IMR-90 (cell line): ENCODE measurements around the gene SPTBN5. TPM values are rescaled to one million over a fixed set of nuclear protein-coding genes. Genes with fewer than 3 reads are reported as not detected.

ENCODE experiments used
- ATAC-seq: fragments of 200-7000 bp; cut with Tn5 transposase; 2 replicates; pipeline ENCODE4 v1.9.1; 2020; ENCODE audit warnings: low read depth, mild to moderate bottlenecking, moderate library complexity
- BruUV-seq: library from RNA; stranded (reverse); fragments of 400-500 nt; replicated peaks from 2 replicates; lab custom pipeline; 2021; lab: Mats Ljungman, UMichigan
- CTCF ChIA-PET: fragments of 300-600 bp; formaldehyde crosslinking; extraction: SDS; loops from one replicate; lab custom pipeline; 2021; ENCODE audit warnings: antibody characterized with exemption; lab: Yijun Ruan, JAX
- POLR2A ChIA-PET: fragments of 300-600 bp; sonication (Branson Sonifier 250); formaldehyde crosslinking; loops from one replicate; lab custom pipeline; 2022; ENCODE audit warnings: antibody characterized with exemption; ENCODE audit not compliant: unreplicated experiment; lab: Charles Lee
- DNase-seq: peaks from one replicate; pipeline ENCODE4 v3.0.0; 2013
- H2AFZ ChIP-seq: replicated peaks from 2 replicates; pipeline ENCODE3; 2013; ENCODE audit warnings: low read length, mild to moderate bottlenecking; ENCODE audit not compliant: poor library complexity
- H2AK5ac ChIP-seq: 2 replicates; pipeline ENCODE4 v1.6.1; 2013; ENCODE audit warnings: low read depth, low read length, inconsistent platforms
- H2AK9ac ChIP-seq: replicated peaks from 2 replicates; pipeline ENCODE3; 2013; ENCODE audit warnings: mild to moderate bottlenecking, low read depth, low read length, moderate library complexity; ENCODE audit not compliant: poor library complexity
- H2BK120ac ChIP-seq: 2 replicates; pipeline ENCODE4 v1.6.1; 2013; ENCODE audit warnings: low read depth, low read length, inconsistent platforms
- H2BK15ac ChIP-seq: 3 replicates; pipeline ENCODE4 v1.6.1; 2013; ENCODE audit warnings: low read depth, low read length, inconsistent platforms
- H2BK20ac ChIP-seq: 2 replicates; pipeline ENCODE4 v1.6.1; 2013; ENCODE audit warnings: low read depth, mild to moderate bottlenecking, inconsistent platforms, low read length, moderate library complexity
- H2BK5ac ChIP-seq: 2 replicates; pipeline ENCODE4 v1.6.1; 2013; ENCODE audit warnings: mild to moderate bottlenecking, low read depth, low read length, inconsistent platforms; ENCODE audit not compliant: poor library complexity, severe bottlenecking
- H3K14ac ChIP-seq: replicated peaks from 2 replicates; pipeline ENCODE4 v1.6.1; 2013; ENCODE audit warnings: low read depth, low read length, inconsistent platforms
- H3K18ac ChIP-seq: 2 replicates; pipeline ENCODE4 v1.6.1; 2013; ENCODE audit warnings: low read depth, low read length, control low read depth
- H3K23ac ChIP-seq: 2 replicates; pipeline ENCODE4 v1.6.1; 2013; ENCODE audit warnings: low read depth, low read length, inconsistent platforms
- H3K27ac ChIP-seq: 2 replicates; pipeline ENCODE4 v1.5.1; 2013; ENCODE audit warnings: mild to moderate bottlenecking, control low read depth, low read length; ENCODE audit not compliant: insufficient read depth
- H3K27me3 ChIP-seq: 2 replicates; pipeline ENCODE4 v1.6.1; 2013; ENCODE audit warnings: low read length; ENCODE audit not compliant: control insufficient read depth, insufficient read depth
- H3K36me3 ChIP-seq: 2 replicates; pipeline ENCODE4 v1.6.1; 2013; ENCODE audit warnings: low read length, mixed read lengths; ENCODE audit not compliant: control insufficient read depth, insufficient read depth
- H3K4ac ChIP-seq: 2 replicates; pipeline ENCODE4 v1.6.1; 2013; ENCODE audit warnings: low read depth, low read length, inconsistent platforms
- H3K4me1 ChIP-seq: 2 replicates; pipeline ENCODE4 v1.6.1; 2013; ENCODE audit warnings: low read length, mixed read lengths; ENCODE audit not compliant: control insufficient read depth, insufficient read depth
- H3K4me2 ChIP-seq: 2 replicates; pipeline ENCODE4 v1.6.1; 2013; ENCODE audit warnings: low read depth, mild to moderate bottlenecking, control low read depth, low read length, moderate library complexity
- H3K4me3 ChIP-seq: 2 replicates; pipeline ENCODE4 v1.5.1; 2013; ENCODE audit warnings: low read depth, mild to moderate bottlenecking, control low read depth, low read length, moderate library complexity; ENCODE audit not compliant: insufficient read depth
- H3K56ac ChIP-seq: 2 replicates; pipeline ENCODE4 v1.6.1; 2013; ENCODE audit warnings: low read length, inconsistent platforms; ENCODE audit not compliant: insufficient read depth; ENCODE audit errors: extremely low read depth
- H3K79me1 ChIP-seq, 2 experiments: 2 replicates each; pipeline ENCODE4 v1.6.1; 2013; ENCODE audit warnings: low read length in 2 of 2, inconsistent platforms in 1 of 2, low read depth in 1 of 2
- H3K9ac ChIP-seq: 2 replicates; pipeline ENCODE4 v1.6.1; 2013; ENCODE audit warnings: low read depth, low read length, control low read depth
- H3K9me1 ChIP-seq: 2 replicates; pipeline ENCODE4 v1.6.1; 2013; ENCODE audit warnings: low read length, inconsistent platforms; ENCODE audit not compliant: insufficient read depth
- H3K9me3 ChIP-seq: 2 replicates; pipeline ENCODE4 v1.6.1; 2013; ENCODE audit warnings: low read length; ENCODE audit not compliant: control insufficient read depth, insufficient read depth
- H4K20me1 ChIP-seq: 2 replicates; pipeline ENCODE4 v1.6.1; 2013; ENCODE audit warnings: low read length, inconsistent platforms; ENCODE audit not compliant: insufficient read depth
- H4K5ac ChIP-seq: 2 replicates; pipeline ENCODE4 v1.6.1; 2013; ENCODE audit warnings: mild to moderate bottlenecking, low read depth, low read length, control low read depth
- H4K8ac ChIP-seq, 2 experiments: 2 replicates each; pipeline ENCODE4 v1.6.1; 2013; ENCODE audit warnings: low read depth in 2 of 2, low read length in 2 of 2, control low read depth in 1 of 2, inconsistent platforms in 1 of 2
- H4K91ac ChIP-seq: 2 replicates; pipeline ENCODE4 v1.6.1; 2013; ENCODE audit warnings: low read depth, low read length, inconsistent platforms; ENCODE audit not compliant: insufficient read depth
- BHLHE40 ChIP-seq: fragments of 150-350 bp; IDR thresholded peaks from 2 replicates; pipeline ENCODE4 v1.6.1; 2016; ENCODE audit warnings: mild to moderate bottlenecking, low read depth, low read length
- CEBPB ChIP-seq: IDR thresholded peaks from 2 replicates; pipeline ENCODE4 v1.6.1; 2012; ENCODE audit warnings: low read depth, low read length, improper control_type of control experiment
- CHD1 ChIP-seq: IDR thresholded peaks from 2 replicates; pipeline ENCODE4 v1.6.1; 2012; ENCODE audit warnings: low read depth, low read length, improper control_type of control experiment
- ELK1 ChIP-seq: fragments of 150-350 bp; IDR thresholded peaks from 2 replicates; pipeline ENCODE4 v1.6.1; 2016; ENCODE audit warnings: low read depth, mild to moderate bottlenecking, low read length, moderate library complexity, borderline replicate concordance
- FOS ChIP-seq: fragments of 150-350 bp; IDR thresholded peaks from 2 replicates; pipeline ENCODE4 v1.6.1; 2016; ENCODE audit warnings: low read depth, low read length
- MAZ ChIP-seq: IDR thresholded peaks from 2 replicates; pipeline ENCODE4 v1.6.1; 2012; ENCODE audit warnings: low read depth, mild to moderate bottlenecking, low read length, improper control_type of control experiment, moderate library complexity, borderline replicate concordance
- MXI1 ChIP-seq: IDR thresholded peaks from 2 replicates; pipeline ENCODE4 v1.6.1; 2012; ENCODE audit warnings: low read depth, mild to moderate bottlenecking, low read length, moderate library complexity, borderline replicate concordance
- NFE2L2 ChIP-seq: fragments of 150-350 bp; IDR thresholded peaks from 2 replicates; pipeline ENCODE4 v1.6.1; 2016; ENCODE audit warnings: low read depth, mild to moderate bottlenecking, low read length
- POLR2A ChIP-seq: IDR thresholded peaks from 2 replicates; pipeline ENCODE4 v1.6.1; 2012; ENCODE audit warnings: mild to moderate bottlenecking, low read depth, low read length
- RAD21 ChIP-seq: IDR thresholded peaks from 2 replicates; pipeline ENCODE4 v1.6.1; 2012; ENCODE audit warnings: low read length, improper control_type of control experiment
- RCOR1 ChIP-seq: IDR thresholded peaks from 2 replicates; pipeline ENCODE4 v1.6.1; 2012; ENCODE audit warnings: mild to moderate bottlenecking, low read length, improper control_type of control experiment; ENCODE audit not compliant: insufficient replicate concordance
- RFX5 ChIP-seq: IDR thresholded peaks from 2 replicates; pipeline ENCODE4 v1.8.0; 2012; ENCODE audit warnings: low read depth, mild to moderate bottlenecking, low read length, moderate library complexity
- SMC3 ChIP-seq: fragments of 150-350 bp; IDR thresholded peaks from 2 replicates; pipeline ENCODE4 v1.6.1; 2016; ENCODE audit warnings: low read depth, mild to moderate bottlenecking, antibody characterized with exemption, low read length, moderate library complexity
- WGBS, 2 experiments: methylation state at CpG; one replicate each; pipeline versions ENCODE4 v1.1.5 to v1.1.7; 2013; ENCODE audit warnings: missing lambda C conversion rate in 2 of 2; ENCODE audit not compliant: insufficient read length in 1 of 2; ENCODE audit errors: extremely low coverage in 2 of 2; 5-methylcytosine and 5-hydroxymethylcytosine counted together
- dilution Hi-C: fragments of 300-500 bp; cut with HindIII; formaldehyde crosslinking; loops from one replicate; pipeline ENCODE4 v1.14.3; 2018; ENCODE audit warnings: low sequenced_read_pairs; ENCODE audit not compliant: unreplicated experiment
- in situ Hi-C: fragments of 300-500 bp; cut with MboI; formaldehyde crosslinking; loops from 3 replicates; pipeline ENCODE4 v1.14.3; 2019; ENCODE audit warnings: low sequenced_read_pairs, inconsistent platforms, mixed read lengths
- intact Hi-C: fragments of 100-400 bp; cut with micrococcal nuclease; formaldehyde crosslinking; loops from 2 replicates; pipeline ENCODE4 v1.10.0; 2022
- polyA plus RNA-seq, 3 experiments: library from polyadenylated mRNA; depleted of rRNA; stranded (reverse); fragments of >200 nt; gene quantifications; 2 replicates each; pipeline ENCODE4 v1.2.3, GENCODE V29; 2012; ENCODE audit warnings: low replicate concordance in 1 of 3
- total RNA-seq: library from RNA; depleted of rRNA; stranded (reverse); fragments of >200 nt; gene quantifications from 2 replicates; pipeline ENCODE4 v1.2.3, GENCODE V29; 2012
- TF ChIP-seq, protein P1 (sequence below): fragments of 150-350 bp; IDR thresholded peaks from 2 replicates; pipeline ENCODE4 v1.6.1; 2017; ENCODE audit warnings: mild to moderate bottlenecking, antibody characterized with exemption, low read length, low read depth

SPTBN5 gene
- total and polyA plus RNA-seq, 2 of the 4 experiments (the other 2 are of a cell fraction) = under 0.01 to 0.38 TPM

- no peak overlapping the region for H3K27ac ChIP-seq
- H3K27me3 ChIP-seq = peaks cover 32% of the 10 kb centered on the region
- no peak overlapping the region for H2BK120ac ChIP-seq
- POLR2A ChIA-PET = no interaction called here
- dilution Hi-C loops = no loop called here
- no peak overlapping the region for H4K8ac ChIP-seq
- TF ChIP-seq MAZ (no peak), CHD1 (no peak), NFE2L2 (no peak), POLR2A (no peak), CEBPB (no peak), RAD21 (no peak), FOS (no peak), ELK1 (no peak), RFX5 (no peak), BHLHE40 (no peak), SMC3 (no peak), RCOR1 (no peak), MXI1 (no peak)
- TF ChIP-seq, protein P1, sequence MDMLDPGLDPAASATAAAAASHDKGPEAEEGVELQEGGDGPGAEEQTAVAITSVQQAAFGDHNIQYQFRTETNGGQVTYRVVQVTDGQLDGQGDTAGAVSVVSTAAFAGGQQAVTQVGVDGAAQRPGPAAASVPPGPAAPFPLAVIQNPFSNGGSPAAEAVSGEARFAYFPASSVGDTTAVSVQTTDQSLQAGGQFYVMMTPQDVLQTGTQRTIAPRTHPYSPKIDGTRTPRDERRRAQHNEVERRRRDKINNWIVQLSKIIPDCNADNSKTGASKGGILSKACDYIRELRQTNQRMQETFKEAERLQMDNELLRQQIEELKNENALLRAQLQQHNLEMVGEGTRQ = no peak
- 87% methylated on average over 8 of the region's 17 CpGs; no CpG with 5 or more reads in 1 of the 2 experiments for WGBS, 2 experiments
- no peak overlapping the region for H4K91ac ChIP-seq
- no peak overlapping the region for H3K14ac ChIP-seq
- no peak overlapping the region for H2AK9ac ChIP-seq
- H3K9ac ChIP-seq = no peak overlapping the region
- H2AFZ ChIP-seq = no peak overlapping the region
- H3K4me1 ChIP-seq = no peaks in the 10 kb centered on the region
- in situ Hi-C loops = no loop called here
- H3K4me2 ChIP-seq = no peak overlapping the region
- H2AK5ac ChIP-seq = no peak overlapping the region
- CTCF ChIA-PET = no interaction called here
- intact Hi-C loops = no loop called here
- H2BK20ac ChIP-seq = no peak overlapping the region
- no peak overlapping the region for H3K4me3 ChIP-seq
- H4K5ac ChIP-seq = no peak overlapping the region
- H3K79me1 ChIP-seq = no peaks in the 10 kb centered on the region
- ATAC-seq (no peak), DNase-seq (no peak)
- no peaks in the 10 kb centered on the region for H4K20me1 ChIP-seq
- H3K4ac ChIP-seq = no peak overlapping the region
- H3K36me3 ChIP-seq = no peaks in the 10 kb centered on the region
- H2BK5ac ChIP-seq = no peak overlapping the region
- H3K9me3 ChIP-seq = no peaks in the 10 kb centered on the region
- BruUV-seq = no TSS peak
- H3K18ac ChIP-seq = no peak overlapping the region
- H3K23ac ChIP-seq = no peak overlapping the region
- no peak overlapping the region for H3K56ac ChIP-seq
- no peak overlapping the region for H2BK15ac ChIP-seq
- H3K9me1 ChIP-seq = no peaks in the 10 kb centered on the region
Measured at GRCh38 chr15:41856262-41856661, 37.6 kb downstream of the SPTBN5 start.
